Measurements from ENCODE around the gene ATG3.
A peak's percentile ranks its signal among the peaks of the same experiment; 100 is the strongest.

The ATG3 gene

DNA sequence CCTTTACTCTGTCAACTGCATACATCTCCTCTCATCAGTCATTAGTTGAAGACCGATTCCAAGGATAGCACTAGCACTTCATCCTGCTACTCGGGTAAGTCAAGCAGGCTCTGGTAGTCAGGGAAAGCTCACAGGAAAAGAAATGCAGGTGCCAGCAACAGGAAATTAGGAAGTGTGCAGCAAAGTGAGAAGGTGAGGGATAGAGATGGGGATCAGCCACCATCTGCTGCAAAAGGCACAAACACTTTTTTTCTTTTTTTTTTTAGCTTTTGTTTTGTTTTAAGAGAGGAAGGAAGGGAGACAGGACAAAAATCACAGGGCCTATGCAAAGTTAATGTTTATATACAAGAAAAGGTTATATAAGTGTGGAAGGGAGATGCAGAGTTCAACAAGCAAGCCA is 53.5 kb downstream of the ATG3 start:
- H3K9me2 ChIP-seq (replicated peaks; ENCODE audit: control insufficient read depth, low read length), result no peaks in the 10 kb centered on the region
- no peaks in the 10 kb centered on the region for H3K79me2 ChIP-seq (ENCODE audit: control insufficient read depth, low read length)
- 0 out of 2 replicates have a peak overlapping the region, but pooled peaks have one; percentile 29 for H3K4me2 ChIP-seq (ENCODE audit: low read length)
- H4K20me1 ChIP-seq (ENCODE audit: control insufficient read depth, insufficient read depth, low read depth, low read length), result no peaks in the 10 kb centered on the region
- peaks cover 48% of the 10 kb centered on the region for H3K4me1 ChIP-seq (ENCODE audit: control insufficient read depth, low read length)
- no peaks in the 10 kb centered on the region for H3K27me3 ChIP-seq (ENCODE audit: control insufficient read depth, low read length)
- no peaks in the 10 kb centered on the region; the same call in 1 of the 2 replicates for H3K9me3 ChIP-seq (ENCODE audit: control insufficient read depth, insufficient read depth, low read length)
- no peak overlapping the region for H3K27ac ChIP-seq (ENCODE audit: low read depth, low read length)
- H3K4me3 ChIP-seq (ENCODE audit: low read length), result no peak overlapping the region
- H3K36me3 ChIP-seq (ENCODE audit: control insufficient read depth, low read length), result no peaks in the 10 kb centered on the region; the same call in 1 of the 2 replicates
- TF ChIP-seq, protein P1, sequence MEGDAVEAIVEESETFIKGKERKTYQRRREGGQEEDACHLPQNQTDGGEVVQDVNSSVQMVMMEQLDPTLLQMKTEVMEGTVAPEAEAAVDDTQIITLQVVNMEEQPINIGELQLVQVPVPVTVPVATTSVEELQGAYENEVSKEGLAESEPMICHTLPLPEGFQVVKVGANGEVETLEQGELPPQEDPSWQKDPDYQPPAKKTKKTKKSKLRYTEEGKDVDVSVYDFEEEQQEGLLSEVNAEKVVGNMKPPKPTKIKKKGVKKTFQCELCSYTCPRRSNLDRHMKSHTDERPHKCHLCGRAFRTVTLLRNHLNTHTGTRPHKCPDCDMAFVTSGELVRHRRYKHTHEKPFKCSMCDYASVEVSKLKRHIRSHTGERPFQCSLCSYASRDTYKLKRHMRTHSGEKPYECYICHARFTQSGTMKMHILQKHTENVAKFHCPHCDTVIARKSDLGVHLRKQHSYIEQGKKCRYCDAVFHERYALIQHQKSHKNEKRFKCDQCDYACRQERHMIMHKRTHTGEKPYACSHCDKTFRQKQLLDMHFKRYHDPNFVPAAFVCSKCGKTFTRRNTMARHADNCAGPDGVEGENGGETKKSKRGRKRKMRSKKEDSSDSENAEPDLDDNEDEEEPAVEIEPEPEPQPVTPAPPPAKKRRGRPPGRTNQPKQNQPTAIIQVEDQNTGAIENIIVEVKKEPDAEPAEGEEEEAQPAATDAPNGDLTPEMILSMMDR (IDR thresholded peaks at IDR 0.05; ENCODE audit: low read depth, low read length, poor library complexity, severe bottlenecking), result no peak
- no peak for TF ChIP-seq EZH2phosphoT487 (IDR thresholded peaks at IDR 0.05; ENCODE audit: borderline replicate concordance, low read length)
- no peaks in the 10 kb centered on the region for H3F3A ChIP-seq (ENCODE audit: control insufficient read depth, insufficient read depth)

DNA sequence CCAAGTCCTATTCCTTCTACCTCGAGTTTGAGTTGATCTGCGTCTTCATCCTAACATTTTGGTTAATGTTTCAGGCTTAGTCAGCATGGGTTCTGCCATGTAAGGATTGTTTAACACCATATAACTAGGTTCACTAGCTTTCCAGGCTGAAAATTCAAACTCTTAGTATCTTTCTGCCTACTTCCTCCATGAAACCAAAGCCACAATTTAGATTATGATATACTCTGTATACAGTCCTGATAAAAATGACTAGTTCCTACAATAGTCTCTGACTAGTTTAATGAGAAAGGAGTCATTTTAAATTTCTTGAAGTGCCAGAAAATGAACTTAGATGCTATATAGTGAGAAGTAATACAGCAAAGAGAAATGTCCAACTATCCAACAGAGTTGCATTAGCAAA is 55.9 kb downstream of the ATG3 start:
- Histone ChIP-seq H3K27ac (ENCODE audit: low read depth, low read length) (no peak overlapping the region), H4K20me1 (ENCODE audit: control insufficient read depth, insufficient read depth, low read depth, low read length) (no peaks in the 10 kb centered on the region), H3K4me1 (ENCODE audit: control insufficient read depth, low read length) (peaks cover 48% of the 10 kb centered on the region), H3K9me3 (ENCODE audit: control insufficient read depth, insufficient read depth, low read length) (no peaks in the 10 kb centered on the region; the same call in 1 of the 2 replicates), H3K4me2 (ENCODE audit: low read length) (no peak overlapping the region), H3K9me2 (replicated peaks; ENCODE audit: control insufficient read depth, low read length) (no peaks in the 10 kb centered on the region), H3F3A (ENCODE audit: control insufficient read depth, insufficient read depth) (no peaks in the 10 kb centered on the region), H3K36me3 (ENCODE audit: control insufficient read depth, low read length) (no peaks in the 10 kb centered on the region; the same call in 1 of the 2 replicates), H3K27me3 (ENCODE audit: control insufficient read depth, low read length) (no peaks in the 10 kb centered on the region), H3K79me2 (ENCODE audit: control insufficient read depth, low read length) (no peaks in the 10 kb centered on the region), H3K4me3 (ENCODE audit: low read length) (no peak overlapping the region)
- TF ChIP-seq, protein P1 (IDR thresholded peaks at IDR 0.05; ENCODE audit: low read depth, low read length, poor library complexity, severe bottlenecking), result no peak
- TF ChIP-seq EZH2phosphoT487 (IDR thresholded peaks at IDR 0.05; ENCODE audit: borderline replicate concordance, low read length), result no peak

DNA sequence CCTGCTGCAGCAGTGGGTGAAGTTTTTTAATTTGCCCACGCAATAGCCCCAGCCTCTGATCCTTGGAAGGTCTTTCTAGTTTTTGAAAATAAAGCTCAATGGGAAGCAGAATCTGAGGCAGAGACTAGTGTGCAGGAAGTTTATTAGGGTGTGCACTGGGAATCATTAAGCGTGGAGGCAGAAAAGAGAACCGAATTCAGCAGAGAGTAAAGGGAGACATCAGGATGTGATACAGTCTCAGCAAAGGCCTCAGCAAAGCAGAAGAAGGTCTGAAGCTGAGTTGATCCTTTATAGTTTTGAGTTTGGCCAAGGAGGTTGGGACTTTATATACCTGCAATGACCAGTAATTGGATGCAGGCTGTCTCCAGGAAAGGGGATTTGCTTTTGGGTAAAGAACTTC is 57.6 kb downstream of the ATG3 start:
- TF ChIP-seq EZH2phosphoT487 (IDR thresholded peaks at IDR 0.05; ENCODE audit: borderline replicate concordance, low read length), result no peak
- TF ChIP-seq, protein P1 (IDR thresholded peaks at IDR 0.05; ENCODE audit: low read depth, low read length, poor library complexity, severe bottlenecking), result no peak
- Histone ChIP-seq H3K36me3 (ENCODE audit: control insufficient read depth, low read length) (no peaks in the 10 kb centered on the region), H3K4me1 (ENCODE audit: control insufficient read depth, low read length) (peaks cover 61% of the 10 kb centered on the region), H4K20me1 (ENCODE audit: control insufficient read depth, insufficient read depth, low read depth, low read length) (no peaks in the 10 kb centered on the region), H3K27me3 (ENCODE audit: control insufficient read depth, low read length) (no peaks in the 10 kb centered on the region), H3K9me3 (ENCODE audit: control insufficient read depth, insufficient read depth, low read length) (no peaks in the 10 kb centered on the region), H3K9me2 (replicated peaks; ENCODE audit: control insufficient read depth, low read length) (no peaks in the 10 kb centered on the region), H3K27ac (ENCODE audit: low read depth, low read length) (no peak overlapping the region), H3K79me2 (ENCODE audit: control insufficient read depth, low read length) (no peaks in the 10 kb centered on the region), H3K4me3 (ENCODE audit: low read length) (no peak overlapping the region), H3K4me2 (ENCODE audit: low read length) (peak overlapping the region; percentile 26), H3F3A (ENCODE audit: control insufficient read depth, insufficient read depth) (no peaks in the 10 kb centered on the region)

All from DOHH2 (cell line).